SK-N-SH treated with all-trans-retinoic acid at 6 μM for 48 hours (cell line): ENCODE measurements around the gene MACF1.

Experiments used
- CSDC2 ChIP-seq: fragments of 250-450 bp; sonication (Bioruptor Pico); IDR thresholded peaks from 2 replicates; pipeline ENCODE4 v1.5.0; 2020; ENCODE audit warnings: mild to moderate bottlenecking, moderate library complexity
- ESRRG ChIP-seq: fragments of 250-450 bp; sonication (Bioruptor Pico); IDR thresholded peaks from 2 replicates; pipeline ENCODE4 v1.6.1; 2021; ENCODE audit warnings: mild to moderate bottlenecking
- GLIS3 ChIP-seq: fragments of 250-450 bp; sonication (Bioruptor Pico); IDR thresholded peaks from 2 replicates; pipeline ENCODE4 v1.5.0; 2020; ENCODE audit warnings: mild to moderate bottlenecking, moderate library complexity
- ISL1 ChIP-seq: fragments of 250-450 bp; sonication (Bioruptor Pico); IDR thresholded peaks from 2 replicates; pipeline ENCODE4 v2.1.2; 2022; ENCODE audit warnings: mild to moderate bottlenecking, moderate library complexity
- OSR1 ChIP-seq: fragments of 250-450 bp; sonication (Bioruptor Pico); IDR thresholded peaks from 2 replicates; pipeline ENCODE4 v1.8.0; 2022; ENCODE audit warnings: moderate library complexity, mild to moderate bottlenecking, inconsistent platforms
- SNAI2 ChIP-seq: fragments of 250-450 bp; sonication (Bioruptor Pico); IDR thresholded peaks from 2 replicates; pipeline ENCODE4 v1.5.0; 2020; ENCODE audit warnings: mild to moderate bottlenecking, moderate library complexity
- TCF4 ChIP-seq: fragments of 250-450 bp; sonication (Bioruptor Pico); IDR thresholded peaks from 2 replicates; pipeline ENCODE4 v1.8.0; 2021; ENCODE audit warnings: mild to moderate bottlenecking, moderate library complexity, borderline replicate concordance
- ZFP30 ChIP-seq: fragments of 450-650 bp; formaldehyde crosslinking; IDR thresholded peaks from 2 replicates; pipeline ENCODE4 v1.5.0; 2022; ENCODE audit warnings: mild to moderate bottlenecking, moderate library complexity
- ZNF565 ChIP-seq: fragments of 450-650 bp; formaldehyde crosslinking; conservative IDR thresholded peaks from 2 replicates; pipeline ENCODE4 v1.5.0; 2020; ENCODE audit warnings: low read depth, mild to moderate bottlenecking, moderate library complexity
- TF ChIP-seq, protein P1 (sequence below): fragments of 250-450 bp; sonication (Bioruptor Pico); IDR thresholded peaks from 2 replicates; pipeline ENCODE4 v1.8.0; 2020; ENCODE audit warnings: mild to moderate bottlenecking, moderate library complexity, borderline replicate concordance
- TF ChIP-seq, protein P2 (sequence below): fragments of 250-450 bp; sonication (Bioruptor Pico); IDR thresholded peaks from 2 replicates; pipeline ENCODE4 v1.5.0; 2020; ENCODE audit warnings: mild to moderate bottlenecking, moderate library complexity

DNA sequence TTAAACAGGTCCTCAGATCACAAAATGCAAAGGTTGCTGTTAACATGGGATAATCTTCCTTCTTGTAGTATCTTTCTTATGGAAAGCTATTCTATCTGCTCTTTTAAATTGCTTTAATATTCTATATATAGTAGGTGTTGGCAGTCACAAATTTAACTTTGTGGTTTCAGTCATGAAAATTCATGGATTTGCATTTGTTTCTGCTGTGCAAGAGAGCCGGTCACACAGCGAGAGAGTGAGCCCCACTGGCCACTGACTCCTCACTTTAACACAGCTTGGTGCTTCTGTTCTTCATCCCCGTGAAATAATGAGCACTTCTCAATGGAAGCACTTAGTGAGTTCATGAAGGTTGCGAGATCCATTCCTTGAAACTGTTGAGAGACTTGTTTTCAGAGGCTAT lies 268.8 kb downstream of the MACF1 start:
- TF ChIP-seq ISL1 (CRISPR knock-in tag) (no peak), ZNF565 (CRISPR knock-in tag) (no peak), TCF4 (CRISPR knock-in tag) (no peak), GLIS3 (CRISPR knock-in tag) (no peak), ESRRG (CRISPR knock-in tag) (no peak), SNAI2 (CRISPR knock-in tag) (no peak), ZFP30 (CRISPR knock-in tag) (no peak), CSDC2 (CRISPR knock-in tag) (no peak), OSR1 (CRISPR knock-in tag) (no peak)
- TF ChIP-seq, protein P1, sequence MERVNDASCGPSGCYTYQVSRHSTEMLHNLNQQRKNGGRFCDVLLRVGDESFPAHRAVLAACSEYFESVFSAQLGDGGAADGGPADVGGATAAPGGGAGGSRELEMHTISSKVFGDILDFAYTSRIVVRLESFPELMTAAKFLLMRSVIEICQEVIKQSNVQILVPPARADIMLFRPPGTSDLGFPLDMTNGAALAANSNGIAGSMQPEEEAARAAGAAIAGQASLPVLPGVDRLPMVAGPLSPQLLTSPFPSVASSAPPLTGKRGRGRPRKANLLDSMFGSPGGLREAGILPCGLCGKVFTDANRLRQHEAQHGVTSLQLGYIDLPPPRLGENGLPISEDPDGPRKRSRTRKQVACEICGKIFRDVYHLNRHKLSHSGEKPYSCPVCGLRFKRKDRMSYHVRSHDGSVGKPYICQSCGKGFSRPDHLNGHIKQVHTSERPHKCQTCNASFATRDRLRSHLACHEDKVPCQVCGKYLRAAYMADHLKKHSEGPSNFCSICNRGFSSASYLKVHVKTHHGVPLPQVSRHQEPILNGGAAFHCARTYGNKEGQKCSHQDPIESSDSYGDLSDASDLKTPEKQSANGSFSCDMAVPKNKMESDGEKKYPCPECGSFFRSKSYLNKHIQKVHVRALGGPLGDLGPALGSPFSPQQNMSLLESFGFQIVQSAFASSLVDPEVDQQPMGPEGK (CRISPR knock-in tag), result no peak
- TF ChIP-seq, protein P2, sequence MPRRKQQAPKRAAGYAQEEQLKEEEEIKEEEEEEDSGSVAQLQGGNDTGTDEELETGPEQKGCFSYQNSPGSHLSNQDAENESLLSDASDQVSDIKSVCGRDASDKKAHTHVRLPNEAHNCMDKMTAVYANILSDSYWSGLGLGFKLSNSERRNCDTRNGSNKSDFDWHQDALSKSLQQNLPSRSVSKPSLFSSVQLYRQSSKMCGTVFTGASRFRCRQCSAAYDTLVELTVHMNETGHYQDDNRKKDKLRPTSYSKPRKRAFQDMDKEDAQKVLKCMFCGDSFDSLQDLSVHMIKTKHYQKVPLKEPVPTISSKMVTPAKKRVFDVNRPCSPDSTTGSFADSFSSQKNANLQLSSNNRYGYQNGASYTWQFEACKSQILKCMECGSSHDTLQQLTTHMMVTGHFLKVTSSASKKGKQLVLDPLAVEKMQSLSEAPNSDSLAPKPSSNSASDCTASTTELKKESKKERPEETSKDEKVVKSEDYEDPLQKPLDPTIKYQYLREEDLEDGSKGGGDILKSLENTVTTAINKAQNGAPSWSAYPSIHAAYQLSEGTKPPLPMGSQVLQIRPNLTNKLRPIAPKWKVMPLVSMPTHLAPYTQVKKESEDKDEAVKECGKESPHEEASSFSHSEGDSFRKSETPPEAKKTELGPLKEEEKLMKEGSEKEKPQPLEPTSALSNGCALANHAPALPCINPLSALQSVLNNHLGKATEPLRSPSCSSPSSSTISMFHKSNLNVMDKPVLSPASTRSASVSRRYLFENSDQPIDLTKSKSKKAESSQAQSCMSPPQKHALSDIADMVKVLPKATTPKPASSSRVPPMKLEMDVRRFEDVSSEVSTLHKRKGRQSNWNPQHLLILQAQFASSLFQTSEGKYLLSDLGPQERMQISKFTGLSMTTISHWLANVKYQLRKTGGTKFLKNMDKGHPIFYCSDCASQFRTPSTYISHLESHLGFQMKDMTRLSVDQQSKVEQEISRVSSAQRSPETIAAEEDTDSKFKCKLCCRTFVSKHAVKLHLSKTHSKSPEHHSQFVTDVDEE (CRISPR knock-in tag), result no peak
